Naive thymus-derived CD8-positive, alpha-beta T cell (primary cell): ENCODE measurements around the gene NSDHL. TPM values are rescaled to one million over a fixed set of nuclear protein-coding genes. Genes with fewer than 3 reads are reported as not detected.
A peak's percentile ranks its signal among the peaks of the same experiment; 100 is the strongest.
"Not testable (repeated sequence)": the region's sequence is repeated elsewhere in the genome, so short reads cannot be mapped to it uniquely, and the experiment has no call there.

ENCODE experiments used
- ATAC-seq, 2 donors: fragments of 150-1000 bp; cut with Tn5 transposase in 1 of 2; sonication (Bioruptor Pico), chemical (Tn5 transposase) in 1 of 2; 1 replicate in 1 of 2; 2 replicates in 1 of 2; pipeline ENCODE4 v1.10.0; 2021; ENCODE audit warnings: mild to moderate bottlenecking in 2 of 2, moderate library complexity in 2 of 2
- POLR2A ChIA-PET: fragments of 350-600 bp; sonication (Branson Sonifier 250); formaldehyde crosslinking; loops from one replicate; lab custom pipeline; 2021; ENCODE audit warnings: antibody characterized with exemption; lab: Charles Lee
- DNase-seq, 10 donors: peaks; one replicate each; pipeline versions ENCODE4 v3.0.0 to v3.0.0-alpha.2; 2020 to 2022
- H3K27ac Mint-ChIP-seq, 10 donors: one replicate each; pipeline ENCODE4 v1.8.0; 2020 to 2022; ENCODE audit warnings: mild to moderate bottlenecking in 10 of 10, mixed read lengths in 10 of 10, moderate library complexity in 4 of 10, inconsistent platforms in 1 of 10
- H3K27me3 Mint-ChIP-seq, 5 donors: one replicate each; pipeline ENCODE4 v1.8.0; 2021 to 2022; ENCODE audit warnings: mixed read lengths in 5 of 5
- H3K36me3 Mint-ChIP-seq, 3 donors: one replicate each; pipeline ENCODE4 v1.8.0; 2020 to 2022; ENCODE audit warnings: mixed read lengths in 3 of 3, mild to moderate bottlenecking in 2 of 3, inconsistent platforms in 1 of 3
- H3K4me1 Mint-ChIP-seq, 4 donors: one replicate each; pipeline ENCODE4 v1.8.0; 2021 to 2022; ENCODE audit warnings: mixed read lengths in 4 of 4
- H3K4me3 Mint-ChIP-seq, 10 donors: one replicate each; pipeline ENCODE4 v1.8.0; 2020 to 2022; ENCODE audit warnings: mild to moderate bottlenecking in 10 of 10, mixed read lengths in 10 of 10, moderate library complexity in 6 of 10, inconsistent platforms in 1 of 10
- H3K9me3 Mint-ChIP-seq, 9 donors: one replicate each; pipeline ENCODE4 v1.8.0; 2020 to 2022; ENCODE audit warnings: mixed read lengths in 9 of 9, mild to moderate bottlenecking in 3 of 9, inconsistent platforms in 1 of 9, moderate library complexity in 1 of 9
- polyA plus RNA-seq, 3 donors: library from polyadenylated mRNA; unstranded; fragments of 300-500 nt; fragmentation: Illumina TruSeq; gene quantifications; one replicate each; pipeline ENCODE4 v1.2.3, GENCODE V29; 2021
- total RNA-seq, 8 experiments: library from RNA in 2 of 8; stranded (reverse) in 2 of 8; gene quantifications; one replicate each; pipeline ENCODE4 v1.2.3 and lab custom pipeline; 2021 to 2026

The NSDHL gene
- 1 to 10 TPM; 6.8 to 7.6 TPM for total RNA-seq
- 10 to 100 TPM; 10.5 to 13.0 (median 12.7) TPM for polyA plus RNA-seq
- 3.4 to 18.3 (median 9.1) reads per million in 6 experiments for total RNA-seq (lab: John Stamatoyannopoulos, UW)

GRCh38 chrX:152830312-152831305, at the start of gene NSDHL, which contains the start of gene CETN2:
Gene NSDHL (plus strand): TSS chrX:152831063. CDS start chrX:152846325, 15,262 bp downstream.
Gene CETN2 (minus strand): TSS chrX:152830757. CDS start chrX:152830710, 47 bp downstream.
- peak within 1 kb of the TSS; percentile 89 to 98 (median 95) for H3K4me3 Mint-ChIP-seq
- ATAC-seq (peak; percentile 95 to 97), DNase-seq (peak; percentile 86 to 96 (median 93))
- no peaks in the 10 kb centered on the region for H3K27me3 Mint-ChIP-seq
- peak within 1 kb of the TSS; percentile 78 to 98 (median 97) for H3K27ac Mint-ChIP-seq
- POLR2A ChIA-PET, result no interaction called here
- H3K9me3 Mint-ChIP-seq, result peaks cover 0 to 1% (median 0%) of the 10 kb centered on the region in 9 donors
- peaks cover 0 to 3% (median 2%) of the 10 kb centered on the region in 3 donors for H3K36me3 Mint-ChIP-seq
- H3K4me1 Mint-ChIP-seq, result peaks cover 3 to 34% (median 32%) of the 10 kb centered on the region in 4 donors

GRCh38 chrX:152787062-152787461, 43.8 kb upstream of the NSDHL start:
- H3K27ac Mint-ChIP-seq, H3K9me3 Mint-ChIP-seq, ATAC-seq, H3K4me3 Mint-ChIP-seq, H3K27me3 Mint-ChIP-seq, DNase-seq, H3K4me1 Mint-ChIP-seq, H3K36me3 Mint-ChIP-seq, POLR2A ChIA-PET: not testable (repeated sequence)

GRCh38 chrX:152798945-152799344, 31.9 kb upstream of the NSDHL start:
- no peak for ATAC-seq
- no peaks in the 10 kb centered on the region for H3K9me3 Mint-ChIP-seq
- H3K4me1 Mint-ChIP-seq, result no peaks in the 10 kb centered on the region
- no peak overlapping the region for H3K4me3 Mint-ChIP-seq
- no peak for DNase-seq
- H3K27me3 Mint-ChIP-seq, result peaks cover 0 to 9% (median 5%) of the 10 kb centered on the region in 5 donors
- H3K36me3 Mint-ChIP-seq, result no peaks in the 10 kb centered on the region
- POLR2A ChIA-PET, result no interaction called here
- no peak overlapping the region for H3K27ac Mint-ChIP-seq

- Mint-ChIP-seq H3K4me1 (no peaks in the 10 kb centered on the region), H3K36me3 (no peaks in the 10 kb centered on the region), H3K9me3 (no peaks in the 10 kb centered on the region), H3K27me3 (peaks cover 0 to 16% (median 10%) of the 10 kb centered on the region in 5 donors), H3K27ac (no peak overlapping the region), H3K4me3 (no peak overlapping the region)
- POLR2A ChIA-PET, result no interaction called here
- ATAC-seq (no peak), DNase-seq (no peak)
Observed at GRCh38 chrX:152806035-152806434, 24.8 kb upstream of the NSDHL start.

- Mint-ChIP-seq H3K27me3 (peaks cover 0 to 10% (median 2%) of the 10 kb centered on the region in 5 donors), H3K4me1 (peaks cover 2 to 9% (median 5%) of the 10 kb centered on the region in 4 donors), H3K9me3 (no peaks in the 10 kb centered on the region), H3K36me3 (no peaks in the 10 kb centered on the region), H3K4me3 (no peak overlapping the region), H3K27ac (peak overlapping the region in 1 of 10 donors; percentile 71)
- no peak for ATAC-seq
- POLR2A ChIA-PET, result no interaction called here
- no peak for DNase-seq
Observed at GRCh38 chrX:152810403-152810802, 20.5 kb upstream of the NSDHL start.

- peaks cover 2 to 9% (median 5%) of the 10 kb centered on the region in 4 donors for H3K4me1 Mint-ChIP-seq
Observed at GRCh38 chrX:152813206-152813605, 17.7 kb upstream of the NSDHL start.

GRCh38 chrX:152814048-152814447, 16.8 kb upstream of the NSDHL start:
- H3K27ac Mint-ChIP-seq, result no peak overlapping the region
- H3K27me3 Mint-ChIP-seq, result peaks cover 0 to 3% (median 0%) of the 10 kb centered on the region in 5 donors
- DNase-seq, result no peak
- peaks cover 2 to 9% (median 5%) of the 10 kb centered on the region in 4 donors for H3K4me1 Mint-ChIP-seq
- H3K4me3 Mint-ChIP-seq, result peak overlapping the region in 1 of 10 donors; percentile 22
- no peak for ATAC-seq
- no peaks in the 10 kb centered on the region for H3K9me3 Mint-ChIP-seq
- no peaks in the 10 kb centered on the region for H3K36me3 Mint-ChIP-seq
- POLR2A ChIA-PET, result no interaction called here

More at GRCh38 chrX:152813206-152813605, 17.7 kb upstream of the NSDHL start:
- Mint-ChIP-seq H3K36me3 (no peaks in the 10 kb centered on the region), H3K27ac (no peak overlapping the region), H3K9me3 (no peaks in the 10 kb centered on the region), H3K4me3 (peak overlapping the region in 2 of 10 donors; percentile 3 to 21), H3K27me3 (peaks cover 0 to 3% (median 2%) of the 10 kb centered on the region in 5 donors)
- POLR2A ChIA-PET, result no interaction called here
- DNase-seq (no peak), ATAC-seq (no peak)

- H3K27me3 Mint-ChIP-seq, result peaks cover 3 to 13% (median 6%) of the 10 kb centered on the region in 5 donors
- no peak overlapping the region for H3K4me3 Mint-ChIP-seq
- H3K36me3 Mint-ChIP-seq, result no peaks in the 10 kb centered on the region
- H3K9me3 Mint-ChIP-seq, result no peaks in the 10 kb centered on the region
- POLR2A ChIA-PET, result no interaction called here
- peaks cover 2 to 9% (median 5%) of the 10 kb centered on the region in 4 donors for H3K4me1 Mint-ChIP-seq
- ATAC-seq, result no peak
- H3K27ac Mint-ChIP-seq, result no peak overlapping the region
- no peak for DNase-seq
Observed at GRCh38 chrX:152817078-152817764, 13.6 kb upstream of the NSDHL start.

GRCh38 chrX:152818356-152818755, 12.5 kb upstream of the NSDHL start:
- H3K27ac Mint-ChIP-seq, result no peak overlapping the region
- POLR2A ChIA-PET, result no interaction called here

GRCh38 chrX:152819266-152819665, 11.6 kb upstream of the NSDHL start:
- DNase-seq (no peak), ATAC-seq (no peak)
- H3K27me3 Mint-ChIP-seq, result peaks cover 3 to 14% (median 6%) of the 10 kb centered on the region in 5 donors
- no peak overlapping the region for H3K27ac Mint-ChIP-seq
- no peak overlapping the region for H3K4me3 Mint-ChIP-seq
- H3K36me3 Mint-ChIP-seq, result no peaks in the 10 kb centered on the region
- peaks cover 0 to under 1% (median 0%) of the 10 kb centered on the region in 4 donors for H3K4me1 Mint-ChIP-seq
- POLR2A ChIA-PET, result no interaction called here
- no peaks in the 10 kb centered on the region for H3K9me3 Mint-ChIP-seq

More at GRCh38 chrX:152818356-152818755, 12.5 kb upstream of the NSDHL start:
- DNase-seq (no peak), ATAC-seq (no peak)
- Mint-ChIP-seq H3K4me1 (peaks cover 0 to 4% (median 2%) of the 10 kb centered on the region in 4 donors), H3K4me3 (no peak overlapping the region), H3K36me3 (no peaks in the 10 kb centered on the region), H3K27me3 (peaks cover 3 to 14% (median 6%) of the 10 kb centered on the region in 5 donors), H3K9me3 (no peaks in the 10 kb centered on the region)

- Mint-ChIP-seq H3K4me1 (no peaks in the 10 kb centered on the region), H3K4me3 (no peak overlapping the region), H3K27me3 (peaks cover 3 to 14% (median 6%) of the 10 kb centered on the region in 5 donors), H3K9me3 (no peaks in the 10 kb centered on the region), H3K27ac (no peak overlapping the region), H3K36me3 (no peaks in the 10 kb centered on the region)
- ATAC-seq (no peak), DNase-seq (no peak)
- POLR2A ChIA-PET, result no interaction called here
Observed at GRCh38 chrX:152819732-152820131, 11.1 kb upstream of the NSDHL start.

- Mint-ChIP-seq H3K9me3 (no peaks in the 10 kb centered on the region), H3K27me3 (peaks cover 3 to 14% (median 6%) of the 10 kb centered on the region in 5 donors), H3K27ac (no peak overlapping the region), H3K4me3 (no peak overlapping the region), H3K4me1 (no peaks in the 10 kb centered on the region), H3K36me3 (no peaks in the 10 kb centered on the region)
- DNase-seq (no peak), ATAC-seq (no peak)
- POLR2A ChIA-PET, result no interaction called here
Observed at GRCh38 chrX:152821145-152821765, 9.6 kb upstream of the NSDHL start.
